Measurements from ENCODE around the gene LIMCH1. TPM values are rescaled to one million over a fixed set of nuclear protein-coding genes. Genes with fewer than 3 reads are reported as not detected.

Gene LIMCH1
- total and polyA plus RNA-seq, 2 donors from 2014 or later = 19.9 to 83.9 TPM

GRCh38 chr4:41580007-41580406 lies 42.0 kb downstream of the LIMCH1 start:
- H3K36me3 ChIP-seq (ENCODE audit: control insufficient read depth in 2 of 3, insufficient read depth in 3 of 3, low read length in 3 of 3) = peaks cover 0 to 6% (median 0%) of the 10 kb centered on the region in 3 donors
- intact Hi-C loops (cut with DNase I) = no loop called here
- H3K9ac ChIP-seq (ENCODE audit: low read length in 3 of 3) = no peak overlapping the region
- no peak overlapping the region for H3K4me3 ChIP-seq (ENCODE audit: low read length in 3 of 3)
- H3K27me3 ChIP-seq (ENCODE audit: control insufficient read depth, insufficient read depth, low read length) = no peaks in the 10 kb centered on the region
- TF ChIP-seq CTCF (IDR thresholded peaks at IDR 0.05; ENCODE audit: borderline replicate concordance, extremely low read depth, insufficient read depth) = no peak
- no peak for DNase-seq
- no peak for FAIRE-seq
- H3K9me3 ChIP-seq (ENCODE audit: control insufficient read depth in 2 of 3, insufficient read depth in 1 of 3, low read length in 3 of 3) = peaks cover 0 to 7% (median 0%) of the 10 kb centered on the region in 3 donors
- no peak overlapping the region for H3K27ac ChIP-seq (ENCODE audit: low read depth in 2 of 2, low read length in 2 of 2)
- peaks cover 0 to 3% (median 0%) of the 10 kb centered on the region in 3 donors for H3K4me1 ChIP-seq (ENCODE audit: control insufficient read depth in 2 of 3, insufficient read depth in 2 of 3, low read depth in 1 of 3, low read length in 3 of 3)

GRCh38 chr4:41586675-41587225 lies 48.8 kb downstream of the LIMCH1 start:
- H3K4me3 ChIP-seq (ENCODE audit: low read length in 3 of 3) = no peak overlapping the region
- no peaks in the 10 kb centered on the region for H3K27me3 ChIP-seq (ENCODE audit: control insufficient read depth, insufficient read depth, low read length)
- TF ChIP-seq CTCF (IDR thresholded peaks at IDR 0.05; ENCODE audit: borderline replicate concordance, extremely low read depth, insufficient read depth) = no peak
- no peak overlapping the region for H3K9ac ChIP-seq (ENCODE audit: low read length in 3 of 3)
- H3K4me1 ChIP-seq (ENCODE audit: control insufficient read depth in 2 of 3, insufficient read depth in 2 of 3, low read depth in 1 of 3, low read length in 3 of 3) = peaks cover 0 to 17% (median 9%) of the 10 kb centered on the region in 3 donors
- H3K36me3 ChIP-seq (ENCODE audit: control insufficient read depth in 2 of 3, insufficient read depth in 3 of 3, low read length in 3 of 3) = no peaks in the 10 kb centered on the region
- peaks cover 0 to 7% (median 0%) of the 10 kb centered on the region in 3 donors for H3K9me3 ChIP-seq (ENCODE audit: control insufficient read depth in 2 of 3, insufficient read depth in 1 of 3, low read length in 3 of 3)
- H3K27ac ChIP-seq (ENCODE audit: low read depth in 2 of 2, low read length in 2 of 2) = no peak overlapping the region
- FAIRE-seq (no peak), DNase-seq (no peak)
- intact Hi-C loops (cut with DNase I) = no loop called here

GRCh38 chr4:41587286-41587685 lies 49.3 kb downstream of the LIMCH1 start:
- Histone ChIP-seq H3K9me3 (ENCODE audit: control insufficient read depth in 2 of 3, insufficient read depth in 1 of 3, low read length in 3 of 3) (peaks cover 0 to 7% (median 0%) of the 10 kb centered on the region in 3 donors), H3K4me3 (ENCODE audit: low read length in 3 of 3) (no peak overlapping the region), H3K9ac (ENCODE audit: low read length in 3 of 3) (no peak overlapping the region), H3K27me3 (ENCODE audit: control insufficient read depth, insufficient read depth, low read length) (no peaks in the 10 kb centered on the region), H3K36me3 (ENCODE audit: control insufficient read depth in 2 of 3, insufficient read depth in 3 of 3, low read length in 3 of 3) (no peaks in the 10 kb centered on the region), H3K4me1 (ENCODE audit: control insufficient read depth in 2 of 3, insufficient read depth in 2 of 3, low read depth in 1 of 3, low read length in 3 of 3) (peaks cover 0 to 17% (median 9%) of the 10 kb centered on the region in 3 donors), H3K27ac (ENCODE audit: low read depth in 2 of 2, low read length in 2 of 2) (no peak overlapping the region)
- intact Hi-C loops (cut with DNase I) = no loop called here
- no peak for TF ChIP-seq CTCF (IDR thresholded peaks at IDR 0.05; ENCODE audit: borderline replicate concordance, extremely low read depth, insufficient read depth)
- DNase-seq (no peak), FAIRE-seq (no peak)

GRCh38 chr4:41590591-41590990 lies 52.6 kb downstream of the LIMCH1 start:
- H3K4me1 ChIP-seq (ENCODE audit: control insufficient read depth in 2 of 3, insufficient read depth in 2 of 3, low read depth in 1 of 3, low read length in 3 of 3) = peaks cover 0 to 14% (median 9%) of the 10 kb centered on the region in 3 donors
- FAIRE-seq (peak; percentile 79), DNase-seq (peak in 1 of 5 donors; percentile 58)
- intact Hi-C loops (cut with DNase I) = no loop called here
- H3K9ac ChIP-seq (ENCODE audit: low read length in 3 of 3) = peak overlapping the region in 1 of 3 donors; percentile 14
- peak overlapping the region; percentile 33 to 49 for H3K27ac ChIP-seq (ENCODE audit: low read depth in 2 of 2, low read length in 2 of 2)
- H3K4me3 ChIP-seq (ENCODE audit: low read length in 3 of 3) = no peak overlapping the region
- TF ChIP-seq CTCF (IDR thresholded peaks at IDR 0.05; ENCODE audit: borderline replicate concordance, extremely low read depth, insufficient read depth) = no peak
- no peaks in the 10 kb centered on the region for H3K27me3 ChIP-seq (ENCODE audit: control insufficient read depth, insufficient read depth, low read length)
- no peaks in the 10 kb centered on the region for H3K36me3 ChIP-seq (ENCODE audit: control insufficient read depth in 2 of 3, insufficient read depth in 3 of 3, low read length in 3 of 3)
- no peaks in the 10 kb centered on the region for H3K9me3 ChIP-seq (ENCODE audit: control insufficient read depth in 2 of 3, insufficient read depth in 1 of 3, low read length in 3 of 3)
